ENCODE data around the gene PRAMEF18.
"Not testable (repeated sequence)": the region's sequence is repeated elsewhere in the genome, so short reads cannot be mapped to it uniquely, and the experiment has no call there.

PRAMEF18 gene

GRCh38 chr1:13225675-13226204 lies at the start of gene PRAMEF18:
Gene PRAMEF18 (minus strand): TSS chr1:13226154. CDS start chr1:13226106, 48 bp downstream.
- DNase-seq: not testable (repeated sequence)

- DNase-seq: not testable (repeated sequence)
These were observed 39.2 kb upstream of the PRAMEF18 start for GRCh38 chr1:13265124-13265523.

- not testable (repeated sequence) for DNase-seq
These were observed 27.9 kb upstream of the PRAMEF18 start, which contains the start of gene PRAMEF5 for GRCh38 chr1:13253898-13254297. Gene PRAMEF5 (plus strand): TSS chr1:13254198. CDS start chr1:13259269, 5,071 bp downstream.

GRCh38 chr1:13247122-13247521 lies 21.2 kb upstream of the PRAMEF18 start:
- DNase-seq: not testable (repeated sequence)

DNA sequence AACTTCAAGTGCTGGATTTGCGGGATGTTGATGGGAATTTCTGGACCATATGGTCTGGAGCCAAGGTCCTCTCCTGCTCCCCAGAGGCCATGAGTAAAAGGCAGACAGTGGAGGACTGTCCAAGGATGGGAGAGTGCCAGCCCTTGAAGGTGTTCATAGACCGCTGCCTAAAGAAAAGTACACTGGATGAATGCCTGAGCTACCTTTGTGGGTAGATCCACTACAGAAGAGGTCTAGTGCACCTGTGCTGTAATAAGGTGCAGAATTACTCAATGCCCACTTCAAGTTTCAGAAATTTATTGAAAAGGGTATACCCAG lies 20.6 kb upstream of the PRAMEF18 start:
- not testable (repeated sequence) for DNase-seq

DNA sequence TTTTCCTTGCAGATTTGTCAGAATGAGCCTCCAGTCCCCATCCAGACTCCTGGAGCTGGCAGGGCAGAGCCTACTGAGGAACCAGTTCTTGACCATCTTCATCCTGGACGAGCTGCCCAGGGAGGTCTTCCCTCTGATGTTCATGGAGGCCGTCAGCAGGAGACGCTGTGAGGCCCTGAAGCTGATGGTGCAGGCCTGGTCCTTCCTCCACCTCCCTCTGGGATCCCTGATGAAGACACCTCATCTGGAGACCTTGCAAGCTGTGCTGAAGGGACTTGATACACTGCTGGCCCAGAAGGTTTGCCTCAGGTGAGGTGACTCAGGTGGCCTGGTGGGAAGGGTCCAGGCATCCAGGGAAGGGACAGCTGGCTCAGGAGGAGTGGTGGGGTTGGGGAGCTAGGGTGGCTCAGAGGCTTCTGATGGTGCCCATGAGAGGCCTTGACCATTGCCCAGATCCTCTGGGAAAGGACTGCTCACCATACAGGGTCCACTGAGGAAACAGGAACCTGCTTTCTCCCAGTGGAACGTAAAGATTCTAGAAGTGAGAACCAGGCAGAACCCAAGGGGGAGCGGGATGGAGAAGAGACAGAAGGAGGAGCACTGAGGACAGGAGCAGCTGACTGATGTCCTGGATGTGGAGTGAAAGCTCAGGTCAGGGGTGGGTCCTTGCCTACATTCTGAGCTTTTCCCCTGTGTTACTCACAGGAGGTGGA lies 20.0 kb upstream of the PRAMEF18 start:
- not testable (repeated sequence) for DNase-seq

GRCh38 chr1:13243536-13244263 lies 17.7 kb upstream of the PRAMEF18 start:
- DNase-seq: not testable (repeated sequence)

DNA sequence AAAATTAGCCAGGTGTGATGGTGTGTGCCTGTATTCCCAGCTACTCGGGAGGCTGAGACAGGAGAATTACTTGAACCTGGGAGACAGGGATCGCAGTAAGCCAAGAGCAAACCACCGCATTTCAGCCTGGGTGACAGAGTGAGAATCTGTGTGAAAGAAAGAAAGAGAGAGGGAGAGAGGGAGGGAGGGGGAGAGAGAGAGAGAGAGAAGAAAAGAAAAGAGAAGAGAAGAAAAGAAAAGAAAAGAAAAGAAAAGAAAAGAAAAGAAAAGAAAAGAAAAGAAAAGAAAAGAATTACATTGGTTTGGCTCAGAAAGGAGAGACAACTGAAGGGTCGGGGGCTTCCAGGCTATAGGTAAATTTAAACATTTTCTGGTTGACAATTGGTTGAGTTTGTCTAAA lies 13.7 kb upstream of the PRAMEF18 start:
- not testable (repeated sequence) for DNase-seq

DNA sequence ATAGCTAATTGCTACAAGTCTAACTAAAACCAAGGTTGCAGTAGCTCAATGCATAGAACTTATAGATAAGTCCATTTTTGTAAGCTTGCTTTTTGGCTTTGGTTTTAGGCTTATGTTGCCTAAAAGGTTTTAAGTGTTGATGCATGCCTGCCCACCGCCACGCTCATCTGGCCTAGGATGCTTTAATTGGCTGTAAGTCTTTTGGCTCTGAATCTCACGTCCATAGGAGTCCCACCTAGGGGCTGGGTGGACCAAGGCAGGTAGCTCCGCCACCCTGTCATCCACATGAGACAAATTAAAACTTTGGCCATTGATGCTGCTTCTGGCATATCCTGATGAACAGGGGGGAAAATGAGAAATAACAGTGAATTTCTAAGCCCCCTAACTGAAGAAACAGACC lies 11.6 kb upstream of the PRAMEF18 start:
- not testable (repeated sequence) for DNase-seq

DNA sequence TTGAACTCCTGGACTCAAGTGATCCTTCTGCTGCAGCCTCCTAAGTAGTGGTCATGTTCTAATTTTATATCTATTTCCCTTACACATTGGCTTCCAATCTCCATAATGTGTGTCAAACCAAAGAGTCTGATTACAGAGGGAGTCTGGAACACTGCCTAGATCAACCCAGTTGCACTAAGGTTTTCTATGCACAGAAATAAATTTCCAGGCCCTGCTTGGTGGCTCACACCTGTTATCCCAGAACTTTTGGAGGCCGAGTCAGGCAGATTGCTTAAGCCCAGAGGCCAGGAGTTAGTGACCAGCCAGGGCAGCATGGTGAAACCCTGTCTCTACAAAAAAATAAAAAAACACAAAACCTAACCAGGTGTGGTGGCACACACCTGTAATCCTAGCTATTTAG lies 8.1 kb upstream of the PRAMEF18 start:
- not testable (repeated sequence) for DNase-seq

- not testable (repeated sequence) for DNase-seq
These were observed 6.1 kb upstream of the PRAMEF18 start for GRCh38 chr1:13232056-13232455.

GRCh38 chr1:13231061-13231750 lies 5.3 kb upstream of the PRAMEF18 start:
- not testable (repeated sequence) for DNase-seq

DNA sequence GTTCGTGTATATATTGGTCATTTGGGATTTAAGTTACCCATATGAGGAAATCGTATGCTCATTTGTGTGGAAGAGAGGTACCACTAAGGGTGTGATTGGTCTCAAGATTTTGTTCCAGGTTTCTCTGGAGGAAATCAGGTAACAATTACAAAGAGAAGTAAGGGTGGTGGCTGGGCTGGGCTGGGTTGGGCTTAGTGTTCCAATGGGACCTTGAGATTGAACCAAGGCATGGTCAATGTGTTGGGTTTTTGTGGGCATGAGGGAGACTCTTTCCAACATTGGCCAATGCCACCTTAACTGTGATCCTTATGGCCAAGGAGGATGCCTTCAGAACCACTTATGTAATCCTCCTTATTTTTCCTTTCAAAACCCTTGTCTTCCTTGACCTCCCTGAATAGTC lies 4.6 kb upstream of the PRAMEF18 start:
- not testable (repeated sequence) for DNase-seq

- not testable (repeated sequence) for DNase-seq
These were observed 4.1 kb upstream of the PRAMEF18 start for GRCh38 chr1:13230096-13230495.

DNA sequence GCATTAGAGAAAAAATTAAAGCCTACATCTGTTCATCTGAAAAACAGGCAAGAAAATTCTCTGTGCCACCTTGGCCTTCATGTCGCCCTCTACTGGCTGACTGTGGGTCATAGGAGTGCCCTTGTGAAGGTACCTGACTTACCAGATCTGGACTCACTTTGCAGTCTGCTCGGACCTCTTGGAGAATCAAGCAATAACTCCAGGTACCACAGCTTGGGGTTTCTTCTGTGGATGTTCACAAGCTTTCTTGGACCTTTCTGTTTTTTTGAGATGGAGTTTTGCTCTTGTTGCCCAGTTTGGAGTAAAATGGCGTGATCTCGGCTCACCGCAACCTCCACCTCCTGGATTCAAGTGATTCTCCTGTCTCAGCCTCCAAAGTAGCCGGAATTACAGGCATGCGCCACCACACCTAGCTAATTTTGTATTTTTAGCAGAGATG lies 2.4 kb upstream of the PRAMEF18 start:
- no peak for DNase-seq

- DNase-seq: not testable (repeated sequence)
These were observed 1.5 kb upstream of the PRAMEF18 start for GRCh38 chr1:13227271-13228055.

GRCh38 chr1:13224480-13225060 lies 1.4 kb downstream of the PRAMEF18 start:
- no peak for DNase-seq

GRCh38 chr1:13222788-13223187 lies 3.2 kb downstream of the PRAMEF18 start:
- DNase-seq: not testable (repeated sequence)

DNA sequence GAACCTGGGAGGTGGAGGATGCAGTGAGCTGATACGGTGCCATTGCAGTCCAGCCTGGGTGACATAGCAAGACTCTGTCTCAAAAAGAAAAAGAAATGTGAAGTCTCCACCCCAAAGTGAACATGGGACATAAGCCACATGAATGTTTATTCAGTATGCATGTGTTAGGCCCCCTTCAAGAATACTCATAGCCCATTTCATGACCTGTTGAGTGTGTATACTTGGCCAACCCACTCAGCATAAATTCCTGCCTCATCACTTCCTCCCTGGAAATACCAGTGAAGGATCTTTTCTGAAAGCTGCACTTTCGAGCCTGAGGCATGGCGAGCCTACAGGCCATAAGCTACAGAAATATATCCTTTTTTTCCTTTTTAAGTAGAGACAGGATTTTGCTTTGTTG lies 6.8 kb downstream of the PRAMEF18 start:
- DNase-seq: not testable (repeated sequence)

GRCh38 chr1:13216619-13217018 lies 9.3 kb downstream of the PRAMEF18 start:
- DNase-seq: not testable (repeated sequence)

DNA sequence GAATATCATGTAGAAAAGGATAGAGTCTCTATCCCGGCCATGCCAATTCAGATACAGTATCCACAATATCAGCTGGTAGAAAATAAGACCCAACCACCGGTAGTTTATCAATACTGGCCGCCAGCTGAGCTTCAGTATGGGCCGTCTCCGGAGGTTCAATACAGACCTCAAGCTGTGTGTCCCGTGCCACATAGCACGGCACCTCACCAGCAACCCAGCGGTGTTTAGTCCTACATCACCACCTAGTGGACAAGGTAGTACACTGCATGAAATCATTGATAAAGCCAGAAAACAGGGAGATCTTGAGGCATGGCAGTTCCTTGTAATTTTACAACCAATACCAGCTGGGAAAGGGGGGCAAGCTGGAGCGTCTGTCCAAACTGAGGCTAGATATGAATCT lies 17.2 kb downstream of the PRAMEF18 start:
- not testable (repeated sequence) for DNase-seq

DNA sequence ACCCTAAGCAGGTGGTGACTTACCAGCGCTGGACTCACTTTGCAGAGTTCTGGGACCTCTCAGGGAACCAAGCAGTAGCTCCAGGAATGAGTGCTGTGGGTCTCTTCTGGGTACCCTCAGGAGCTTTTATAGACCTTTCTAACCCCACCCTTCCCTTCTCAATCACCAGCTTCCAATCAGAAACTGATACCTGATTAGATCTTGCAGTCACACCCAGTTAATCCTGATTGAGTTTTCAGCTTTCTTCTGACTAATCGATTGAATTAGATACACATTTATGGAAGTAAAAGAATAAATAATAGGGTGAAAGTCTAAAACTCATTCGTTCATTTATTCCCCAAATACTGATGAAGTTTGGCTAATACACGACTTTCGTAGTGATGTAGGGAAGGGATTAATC lies 24.6 kb downstream of the PRAMEF18 start, which contains the start of gene PRAMEF13:
PRAMEF13 (minus strand) TSS at position 101 of the 400 bp plus-strand sequence. CDS start 1,820 bp downstream, outside the sequence.
- DNase-seq: not testable (repeated sequence)
